ENCODE results near the gene ERCC6L2.

Gene ERCC6L2

GRCh38 chr9:95877984-95878383 is 2.5 kb downstream of the ERCC6L2 start (continued):
- TF ChIP-seq ZNF747 (tag by site-specific recombination; IDR thresholded peaks at IDR 0.05) = no peak

- no peak overlapping the region for H3K27ac ChIP-seq (ENCODE audit: extremely low read depth, low read depth, low read length)
- no peaks in the 10 kb centered on the region for H3K9me3 ChIP-seq (ENCODE audit: control insufficient read depth, insufficient read depth, low read depth, low read length)
- ChIA-PET POLR2A (no interaction called here), CTCF (interaction anchor here (0.9 kb wide), 2 partner anchors 15 to 29 kb away, joined by 3 read pairs; no protein-coding TSS in a partner anchor)
- TF ChIP-seq ZNF391 (tag by site-specific recombination; IDR thresholded peaks at IDR 0.05; ENCODE audit: borderline replicate concordance, low read depth) = no peak
- TF ChIP-seq PRDM6 (tag by site-specific recombination; IDR thresholded peaks at IDR 0.05) = peak; percentile 28; the same call in 1 of the 2 replicates
- H3K36me3 ChIP-seq (ENCODE audit: control insufficient read depth in 2 of 2, insufficient read depth in 1 of 2, low read length in 2 of 2) = peaks cover 0 to 37% of the 10 kb centered on the region in 2 experiments; a peak in 1 of 3 replicates
- H3K4me3 ChIP-seq (ENCODE audit: low read depth, low read length) = no peak overlapping the region
- peaks cover 5% of the 10 kb centered on the region; the same call in 1 of the 2 replicates for H3K4me1 ChIP-seq (ENCODE audit: control insufficient read depth, insufficient read depth, low read length)
Measured at GRCh38 chr9:95879591-95879990, 4.1 kb downstream of the ERCC6L2 start.

GRCh38 chr9:95880021-95880690 is 4.7 kb downstream of the ERCC6L2 start:
- H3K4me1 ChIP-seq (ENCODE audit: control insufficient read depth, insufficient read depth, low read length) = peaks cover 5% of the 10 kb centered on the region; the same call in 1 of the 2 replicates
- CTCF ChIA-PET = interaction anchor here (0.9 kb wide), 2 partner anchors 14 to 28 kb away, joined by 3 read pairs; no protein-coding TSS in a partner anchor
- H3K27ac ChIP-seq (ENCODE audit: extremely low read depth, low read depth, low read length) = no peak overlapping the region
- TF ChIP-seq ZNF629 (tag by site-specific recombination; IDR thresholded peaks at IDR 0.05) = peak; percentile 35; the same call in 1 of the 2 replicates
- TF ChIP-seq SCRT2 (tag by site-specific recombination; IDR thresholded peaks at IDR 0.05) = no peak
- peaks cover 0 to 43% of the 10 kb centered on the region in 2 experiments; a peak in 1 of 3 replicates for H3K36me3 ChIP-seq (ENCODE audit: control insufficient read depth in 2 of 2, insufficient read depth in 1 of 2, low read length in 2 of 2)
- no peak overlapping the region for H3K4me3 ChIP-seq (ENCODE audit: low read depth, low read length)
- no peaks in the 10 kb centered on the region for H3K9me3 ChIP-seq (ENCODE audit: control insufficient read depth, insufficient read depth, low read depth, low read length)
- POLR2A ChIA-PET = no interaction called here

GRCh38 chr9:95887926-95888497 is 12.5 kb downstream of the ERCC6L2 start:
- TF ChIP-seq ZNF416 (tag by site-specific recombination; IDR thresholded peaks at IDR 0.05) = no peak
- TF ChIP-seq ZNF596 (tag by site-specific recombination; IDR thresholded peaks at IDR 0.05) = no peak
- TF ChIP-seq TRIM28 (IDR thresholded peaks at IDR 0.05; ENCODE audit: borderline replicate concordance, low read length) = no peak
- TF ChIP-seq ZEB2 (tag by site-specific recombination; IDR thresholded peaks at IDR 0.05) = no peak
- no peak for TF ChIP-seq ZNF266 (tag by site-specific recombination; IDR thresholded peaks at IDR 0.05; ENCODE audit: low read depth)
- no peak for TF ChIP-seq WT1 (tag by site-specific recombination; IDR thresholded peaks at IDR 0.05)
- no peak for TF ChIP-seq ZNF394 (tag by site-specific recombination; IDR thresholded peaks at IDR 0.05; ENCODE audit: borderline replicate concordance)
- TF ChIP-seq SCRT2 (tag by site-specific recombination; IDR thresholded peaks at IDR 0.05) = no peak
- no peak for TF ChIP-seq ZNF600 (tag by site-specific recombination; IDR thresholded peaks at IDR 0.05)
- no peak for TF ChIP-seq KLF10 (tag by site-specific recombination; IDR thresholded peaks at IDR 0.05)
- peaks cover 4 to 37% of the 10 kb centered on the region in 2 experiments for H3K36me3 ChIP-seq (ENCODE audit: control insufficient read depth in 2 of 2, insufficient read depth in 1 of 2, low read length in 2 of 2)
- H3K9me3 ChIP-seq (ENCODE audit: control insufficient read depth, insufficient read depth, low read depth, low read length) = no peaks in the 10 kb centered on the region
- H3K27ac ChIP-seq (ENCODE audit: extremely low read depth, low read depth, low read length) = no peak overlapping the region
- H3K4me3 ChIP-seq (ENCODE audit: low read depth, low read length) = no peak overlapping the region
- ChIA-PET CTCF (interaction anchor here (0.6 to 0.7 kb wide), 2 partner anchors 326 to 778 kb away, joined by 3 to 5 read pairs; no protein-coding TSS in a partner anchor), POLR2A (interaction anchor here (0.6 kb wide), 1 partner anchor 19 kb away, joined by 3 read pairs; no protein-coding TSS in a partner anchor)
- H3K4me1 ChIP-seq (ENCODE audit: control insufficient read depth, insufficient read depth, low read length) = no peaks in the 10 kb centered on the region

Data from HEK293 (cell line).